HUES48 (cell line): ENCODE results near the gene RSPH1.

ENCODE experiments used
- H3K27ac ChIP-seq: one replicate; pipeline ENCODE4 v1.7.0; 2013; ENCODE audit warnings: low read depth, low read length, inconsistent platforms
- H3K27me3 ChIP-seq: 2 replicates; pipeline ENCODE4 v1.6.1; 2013; ENCODE audit warnings: mild to moderate bottlenecking, low read length; ENCODE audit not compliant: control insufficient read depth, insufficient read depth
- H3K36me3 ChIP-seq: 2 replicates; pipeline ENCODE4 v1.6.1; 2013; ENCODE audit warnings: low read length; ENCODE audit not compliant: control insufficient read depth, insufficient read depth
- H3K4me1 ChIP-seq: 2 replicates; pipeline ENCODE4 v1.6.1; 2013; ENCODE audit warnings: mild to moderate bottlenecking, low read length; ENCODE audit not compliant: control insufficient read depth, insufficient read depth
- H3K4me3 ChIP-seq: 2 replicates; pipeline ENCODE4 v1.5.1; 2013; ENCODE audit warnings: mild to moderate bottlenecking, low read depth, low read length
- H3K9ac ChIP-seq: 2 replicates; pipeline ENCODE4 v1.6.1; 2013; ENCODE audit warnings: mild to moderate bottlenecking, low read depth, low read length, moderate library complexity
- H3K9me3 ChIP-seq: 2 replicates; pipeline ENCODE4 v1.6.1; 2013; ENCODE audit warnings: low read length; ENCODE audit not compliant: control insufficient read depth, insufficient read depth

RSPH1 gene

GRCh38 chr21:42433946-42434551 lies 62.0 kb downstream of the RSPH1 start:
- H3K27me3 ChIP-seq = no peaks in the 10 kb centered on the region
- no peak overlapping the region for H3K27ac ChIP-seq
- peaks cover 4% of the 10 kb centered on the region; the same call in 1 of the 2 replicates for H3K9me3 ChIP-seq
- H3K4me1 ChIP-seq = no peaks in the 10 kb centered on the region
- H3K9ac ChIP-seq = no peak overlapping the region
- no peak overlapping the region for H3K4me3 ChIP-seq
- no peaks in the 10 kb centered on the region for H3K36me3 ChIP-seq

DNA sequence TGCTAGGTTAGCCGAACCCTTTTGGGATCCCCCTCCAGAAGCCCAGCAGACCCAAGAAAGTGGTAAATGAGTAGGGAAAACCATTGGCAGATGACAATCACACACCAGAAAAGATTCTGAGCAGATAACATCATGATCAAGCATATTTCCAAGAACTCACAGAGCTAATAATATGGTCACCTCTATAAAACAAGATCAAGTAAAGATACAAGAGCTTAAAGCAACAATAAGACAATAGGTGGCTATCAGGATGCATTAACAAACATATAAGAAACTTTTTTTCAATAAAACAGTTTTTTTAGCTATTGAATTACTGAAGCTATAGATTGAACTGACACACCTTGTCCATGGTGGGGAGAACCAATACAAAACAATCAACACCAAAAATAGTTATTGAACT lies 63.3 kb downstream of the RSPH1 start:
- H3K36me3 ChIP-seq = no peaks in the 10 kb centered on the region
- peaks cover 4% of the 10 kb centered on the region; the same call in 1 of the 2 replicates for H3K9me3 ChIP-seq
- H3K27me3 ChIP-seq = no peaks in the 10 kb centered on the region
- no peak overlapping the region for H3K4me3 ChIP-seq
- H3K9ac ChIP-seq = no peak overlapping the region
- no peaks in the 10 kb centered on the region for H3K4me1 ChIP-seq
- no peak overlapping the region for H3K27ac ChIP-seq

GRCh38 chr21:42431196-42431595 lies 64.8 kb downstream of the RSPH1 start:
- H3K9ac ChIP-seq = no peak overlapping the region
- peaks cover 4% of the 10 kb centered on the region; the same call in 1 of the 2 replicates for H3K9me3 ChIP-seq
- H3K4me1 ChIP-seq = no peaks in the 10 kb centered on the region
- no peak overlapping the region for H3K27ac ChIP-seq
- H3K36me3 ChIP-seq = no peaks in the 10 kb centered on the region
- H3K4me3 ChIP-seq = no peak overlapping the region
- H3K27me3 ChIP-seq = no peaks in the 10 kb centered on the region

DNA sequence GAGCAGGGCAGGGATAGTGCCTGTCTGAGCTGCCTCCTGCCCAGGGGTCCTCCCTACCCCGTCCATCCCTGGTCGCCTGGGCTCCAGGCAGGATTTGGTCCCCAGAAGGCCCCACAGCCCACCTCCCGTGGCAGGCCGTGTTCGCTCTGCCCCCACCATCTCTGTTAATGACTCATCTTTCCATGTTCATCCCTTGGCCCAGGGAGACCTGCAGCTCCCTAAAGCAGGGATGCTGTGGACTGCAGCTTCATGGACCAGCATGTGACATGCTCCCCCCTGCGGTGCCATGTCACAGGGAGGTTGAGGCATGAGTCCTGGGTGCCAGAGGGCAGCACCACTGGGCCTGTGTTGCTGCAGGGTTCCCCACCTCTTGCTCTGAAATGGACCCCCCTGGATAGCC lies 65.5 kb downstream of the RSPH1 start:
- H3K27ac ChIP-seq = no peak overlapping the region
- no peak overlapping the region for H3K4me3 ChIP-seq
- no peaks in the 10 kb centered on the region for H3K4me1 ChIP-seq
- peaks cover 4% of the 10 kb centered on the region; the same call in 1 of the 2 replicates for H3K9me3 ChIP-seq
- H3K27me3 ChIP-seq = no peaks in the 10 kb centered on the region
- H3K9ac ChIP-seq = no peak overlapping the region
- no peaks in the 10 kb centered on the region for H3K36me3 ChIP-seq

GRCh38 chr21:42429856-42430255 lies 66.2 kb downstream of the RSPH1 start:
- no peak overlapping the region for H3K27ac ChIP-seq
- H3K9me3 ChIP-seq = peaks cover 4% of the 10 kb centered on the region; the same call in 1 of the 2 replicates
- H3K4me3 ChIP-seq = no peak overlapping the region
- H3K27me3 ChIP-seq = no peaks in the 10 kb centered on the region
- no peaks in the 10 kb centered on the region for H3K36me3 ChIP-seq
- H3K9ac ChIP-seq = no peak overlapping the region
- no peaks in the 10 kb centered on the region for H3K4me1 ChIP-seq

DNA sequence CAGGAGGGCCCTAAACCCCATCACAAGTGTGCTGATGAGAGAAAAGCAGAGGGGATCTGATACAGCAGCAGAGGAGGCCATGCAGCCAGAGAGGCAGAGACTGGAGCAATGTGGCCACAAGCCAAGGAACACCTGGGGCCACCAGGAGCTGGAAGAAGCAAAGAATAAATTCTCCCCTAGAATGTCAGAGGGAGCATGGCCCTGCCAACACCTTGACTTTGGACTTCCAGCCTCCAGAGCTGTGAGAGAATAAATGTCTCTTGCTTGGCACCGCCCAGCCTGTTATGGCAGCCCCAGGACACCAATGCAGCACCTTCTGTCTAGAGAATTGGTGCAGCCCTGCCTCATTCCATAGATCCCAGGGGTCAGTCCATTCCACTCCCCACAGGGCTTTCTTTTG lies 67.0 kb downstream of the RSPH1 start:
- H3K27ac ChIP-seq = no peak overlapping the region
- H3K4me3 ChIP-seq = no peak overlapping the region
- no peak overlapping the region for H3K9ac ChIP-seq
- H3K4me1 ChIP-seq = no peaks in the 10 kb centered on the region
- H3K36me3 ChIP-seq = no peaks in the 10 kb centered on the region
- H3K9me3 ChIP-seq = peaks cover 4% of the 10 kb centered on the region; the same call in 1 of the 2 replicates
- H3K27me3 ChIP-seq = no peaks in the 10 kb centered on the region

DNA sequence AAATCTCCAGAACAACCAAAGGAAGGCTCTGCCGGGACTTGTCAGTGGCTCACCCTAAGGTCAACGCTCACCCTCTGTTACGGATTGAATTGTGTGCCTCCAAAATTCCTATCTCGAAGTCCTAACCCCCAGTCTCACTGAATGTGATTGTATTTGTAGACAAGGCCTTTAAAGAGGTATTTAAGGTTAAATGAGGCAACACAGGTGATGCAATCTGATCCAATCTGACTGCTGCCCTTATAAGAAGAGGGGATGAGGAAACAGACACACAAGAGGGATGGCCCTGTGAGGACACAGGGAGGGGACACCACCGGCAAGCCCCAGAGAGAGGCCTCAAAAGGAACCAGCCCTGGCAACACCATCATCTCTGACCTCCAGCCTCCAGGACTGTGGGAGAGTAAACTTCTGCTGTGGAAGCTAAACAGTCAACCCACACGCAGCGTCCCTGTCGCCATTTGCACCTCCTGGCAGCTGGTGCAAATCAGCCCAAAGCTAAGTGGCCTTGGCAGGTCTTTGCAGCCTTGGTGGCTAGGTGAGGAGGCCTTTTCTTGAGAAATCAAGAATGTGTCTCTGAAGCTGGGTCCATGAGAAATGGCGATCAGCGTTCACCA lies 68.1 kb downstream of the RSPH1 start:
- no peaks in the 10 kb centered on the region for H3K27me3 ChIP-seq
- H3K9me3 ChIP-seq = peaks cover 4% of the 10 kb centered on the region; the same call in 1 of the 2 replicates
- no peaks in the 10 kb centered on the region for H3K4me1 ChIP-seq
- H3K36me3 ChIP-seq = no peaks in the 10 kb centered on the region
- no peak overlapping the region for H3K4me3 ChIP-seq
- no peak overlapping the region for H3K9ac ChIP-seq
- H3K27ac ChIP-seq = no peak overlapping the region

GRCh38 chr21:42426876-42427480 lies 69.0 kb downstream of the RSPH1 start:
- no peak overlapping the region for H3K9ac ChIP-seq
- H3K27ac ChIP-seq = no peak overlapping the region
- no peaks in the 10 kb centered on the region for H3K4me1 ChIP-seq

DNA sequence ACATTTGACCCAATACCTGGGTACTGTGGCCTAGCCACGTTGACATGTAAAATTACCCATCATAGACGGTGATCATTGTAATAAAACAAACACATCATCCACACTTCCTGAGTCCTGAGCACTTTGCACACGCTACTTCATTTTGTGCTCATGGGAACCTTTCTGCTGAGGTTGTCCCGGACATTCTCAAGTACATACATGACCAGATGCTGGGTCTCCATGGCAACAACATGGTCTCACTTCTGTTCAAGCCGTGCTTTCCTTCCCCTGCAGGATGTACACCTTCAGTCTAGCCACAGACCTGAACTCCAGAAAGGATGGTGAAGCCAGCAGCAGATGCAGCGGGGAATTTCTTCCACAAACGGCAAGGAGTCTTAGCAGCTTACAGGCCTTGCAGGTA lies 69.6 kb downstream of the RSPH1 start:
- no peak overlapping the region for H3K4me3 ChIP-seq
- no peaks in the 10 kb centered on the region for H3K27me3 ChIP-seq
- no peak overlapping the region for H3K27ac ChIP-seq
- no peaks in the 10 kb centered on the region for H3K36me3 ChIP-seq
- H3K9ac ChIP-seq = no peak overlapping the region
- H3K4me1 ChIP-seq = no peaks in the 10 kb centered on the region
- no peaks in the 10 kb centered on the region for H3K9me3 ChIP-seq

More at GRCh38 chr21:42426876-42427480, 69.0 kb downstream of the RSPH1 start:
- H3K36me3 ChIP-seq = no peaks in the 10 kb centered on the region
- no peaks in the 10 kb centered on the region for H3K27me3 ChIP-seq
- no peaks in the 10 kb centered on the region for H3K9me3 ChIP-seq
- no peak overlapping the region for H3K4me3 ChIP-seq

- H3K9me3 ChIP-seq = no peaks in the 10 kb centered on the region
- H3K27me3 ChIP-seq = no peaks in the 10 kb centered on the region
- no peaks in the 10 kb centered on the region for H3K4me1 ChIP-seq
- H3K36me3 ChIP-seq = no peaks in the 10 kb centered on the region
- H3K4me3 ChIP-seq = no peak overlapping the region
- H3K9ac ChIP-seq = no peak overlapping the region
- H3K27ac ChIP-seq = no peak overlapping the region
Observed at GRCh38 chr21:42425591-42425990, 70.4 kb downstream of the RSPH1 start.

GRCh38 chr21:42424914-42425541 lies 71.0 kb downstream of the RSPH1 start:
- Histone ChIP-seq H3K27me3 (no peaks in the 10 kb centered on the region), H3K4me1 (no peaks in the 10 kb centered on the region), H3K9me3 (no peaks in the 10 kb centered on the region), H3K9ac (no peak overlapping the region), H3K27ac (no peak overlapping the region), H3K36me3 (no peaks in the 10 kb centered on the region), H3K4me3 (no peak overlapping the region)
